PC-9 (cell line): ENCODE data around the gene RRP1. TPM values are rescaled to one million over a fixed set of nuclear protein-coding genes. Genes with fewer than 3 reads are reported as not detected.

Experiments
- BruUV-seq: library from RNA; stranded (reverse); fragments of 400-500 nt; replicated peaks from 2 replicates; lab custom pipeline; 2021; lab: Mats Ljungman, UMichigan
- CTCF ChIA-PET: fragments of 300-600 bp; sonication (Branson Sonifier 250); formaldehyde crosslinking; loops from one replicate; lab custom pipeline; 2022; ENCODE audit warnings: antibody characterized with exemption; lab: Charles Lee
- POLR2A ChIA-PET: fragments of 300-600 bp; sonication (Branson Sonifier 250); formaldehyde crosslinking; loops from one replicate; lab custom pipeline; 2022; ENCODE audit warnings: antibody characterized with exemption; ENCODE audit not compliant: unreplicated experiment; lab: Charles Lee
- DNase-seq, 2 experiments: peaks; one replicate each; pipeline versions ENCODE4 v3.0.0 to v3.0.0-alpha.2; 2015 to 2022; ENCODE audit warnings: mixed read lengths in 1 of 2
- H2AFZ ChIP-seq: fragments of 200-600 bp; sonication (generic); 2 replicates; pipeline ENCODE4 v1.8.1; 2017; ENCODE audit warnings: antibody characterized with exemption
- H3F3A ChIP-seq: fragments of 200-600 bp; sonication (generic); 2 replicates; pipeline ENCODE4 v1.8.1; 2017; ENCODE audit warnings: antibody characterized with exemption, mild to moderate bottlenecking, low read depth; ENCODE audit not compliant: insufficient read depth
- H3K27ac ChIP-seq: fragments of 200-600 bp; sonication (generic); 2 replicates; pipeline ENCODE4 v1.6.1; 2016; ENCODE audit warnings: mixed run types
- H3K27me3 ChIP-seq: fragments of 200-600 bp; sonication (generic); 2 replicates; pipeline ENCODE4 v1.6.1; 2016; ENCODE audit warnings: low read depth, mixed run types; ENCODE audit not compliant: insufficient read depth
- H3K36me3 ChIP-seq: fragments of 200-600 bp; sonication (generic); 2 replicates; pipeline ENCODE4 v1.6.1; 2016; ENCODE audit warnings: low read depth, mixed run types
- H3K4me1 ChIP-seq: fragments of 200-600 bp; sonication (generic); replicated peaks from 2 replicates; pipeline ENCODE4 v1.6.1; 2016; ENCODE audit warnings: mixed run types; ENCODE audit not compliant: insufficient read depth
- H3K4me2 ChIP-seq: fragments of 200-600 bp; sonication (generic); 2 replicates; pipeline ENCODE4 v1.6.1; 2017; ENCODE audit warnings: mixed run types
- H3K4me3 ChIP-seq: fragments of 200-600 bp; sonication (generic); 2 replicates; pipeline ENCODE4 v1.6.1; 2016; ENCODE audit warnings: mixed run types
- H3K79me2 ChIP-seq: fragments of 200-600 bp; sonication (generic); 2 replicates; pipeline ENCODE4 v1.6.1; 2017; ENCODE audit warnings: low read depth, mixed run types
- H3K9me2 ChIP-seq: fragments of 200-600 bp; sonication (generic); 2 replicates; pipeline ENCODE4 v1.8.1; 2017; ENCODE audit warnings: mild to moderate bottlenecking; ENCODE audit not compliant: insufficient read depth
- H3K9me3 ChIP-seq: fragments of 200-600 bp; sonication (generic); 2 replicates; pipeline ENCODE4 v1.8.1; 2016; ENCODE audit warnings: low read depth; ENCODE audit not compliant: insufficient read depth
- H4K20me1 ChIP-seq: fragments of 200-600 bp; sonication (generic); 2 replicates; pipeline ENCODE4 v1.8.1; 2017; ENCODE audit not compliant: insufficient read depth
- CTCF ChIP-seq: fragments of 200-600 bp; sonication (generic); conservative IDR thresholded peaks from 2 replicates; pipeline ENCODE4 v1.6.1; 2017; ENCODE audit warnings: mixed run types, antibody characterized with exemption, mild to moderate bottlenecking, moderate library complexity
- EZH2 ChIP-seq: fragments of 200-600 bp; sonication (generic); IDR thresholded peaks from 2 replicates; pipeline ENCODE4 v1.8.0; 2017; ENCODE audit warnings: antibody characterized with exemption, low read depth
- intact Hi-C: fragments of 100-400 bp; cut with micrococcal nuclease; formaldehyde crosslinking; loops from one replicate; pipeline ENCODE4 v1.10.0; 2022; ENCODE audit not compliant: unreplicated experiment
- total RNA-seq: library from RNA; stranded (reverse); gene quantifications from 2 replicates; pipeline ENCODE4 v1.2.3, GENCODE V29; 2021

RRP1 gene
- total RNA-seq, 1 experiment from 2014 or later, result 24.9 TPM

GRCh38 chr21:43812139-43812821 is 22.9 kb downstream of the RRP1 start:
- TF ChIP-seq CTCF, result no peak
- TF ChIP-seq EZH2, result no peak
- Histone ChIP-seq H3K4me2 (no peak overlapping the region), H3K27ac (no peak overlapping the region), H3K79me2 (no peaks in the 10 kb centered on the region), H3K4me1 (peaks cover 7% of the 10 kb centered on the region), H4K20me1 (no peaks in the 10 kb centered on the region; the same call in 1 of the 2 replicates), H3F3A (peaks cover 10% of the 10 kb centered on the region; the same call in 1 of the 2 replicates), H3K27me3 (no peaks in the 10 kb centered on the region), H3K36me3 (no peaks in the 10 kb centered on the region), H2AFZ (no peak overlapping the region), H3K4me3 (no peak overlapping the region), H3K9me3 (no peaks in the 10 kb centered on the region), H3K9me2 (no peaks in the 10 kb centered on the region)
- DNase-seq, result no peak
- intact Hi-C loops, result loop anchor here (10.0 kb wide), 1 partner anchor 673 kb away; no protein-coding TSS in a partner anchor
- no TSS peak for BruUV-seq
- POLR2A ChIA-PET, result interaction anchor here (0.6 kb wide), 1 partner anchor 191 kb away, joined by 4 read pairs; no protein-coding TSS in a partner anchor
- CTCF ChIA-PET, result interaction anchor here (1.2 kb wide), 1 partner anchor 127 kb away, joined by 3 read pairs; no protein-coding TSS in a partner anchor

- H3K27ac ChIP-seq, result no peak overlapping the region
- no peak for TF ChIP-seq EZH2
- no peak for TF ChIP-seq CTCF
- H3K36me3 ChIP-seq, result no peaks in the 10 kb centered on the region
- POLR2A ChIA-PET, result no interaction called here
- H3K9me3 ChIP-seq, result no peaks in the 10 kb centered on the region
- CTCF ChIA-PET, result no interaction called here
- H2AFZ ChIP-seq, result no peak overlapping the region
- no peak for DNase-seq
- no TSS peak for BruUV-seq
- H3K4me3 ChIP-seq, result no peak overlapping the region
- H3K4me1 ChIP-seq, result peaks cover 7% of the 10 kb centered on the region
- H3K79me2 ChIP-seq, result no peaks in the 10 kb centered on the region
- intact Hi-C loops, result loop anchor here (10.0 kb wide), 1 partner anchor 672 kb away; no protein-coding TSS in a partner anchor
- no peak overlapping the region for H3K4me2 ChIP-seq
- no peaks in the 10 kb centered on the region for H3K27me3 ChIP-seq
- no peaks in the 10 kb centered on the region for H3K9me2 ChIP-seq
- H4K20me1 ChIP-seq, result no peaks in the 10 kb centered on the region; the same call in 1 of the 2 replicates
- H3F3A ChIP-seq, result peaks cover 10% of the 10 kb centered on the region; the same call in 1 of the 2 replicates
Observed at GRCh38 chr21:43812957-43813655, 23.7 kb downstream of the RRP1 start.

- Histone ChIP-seq H3K36me3 (no peaks in the 10 kb centered on the region), H2AFZ (no peak overlapping the region), H4K20me1 (no peaks in the 10 kb centered on the region; the same call in 1 of the 2 replicates), H3K27ac (no peak overlapping the region), H3F3A (peaks cover 10% of the 10 kb centered on the region; the same call in 1 of the 2 replicates), H3K4me2 (no peak overlapping the region), H3K9me3 (no peaks in the 10 kb centered on the region), H3K79me2 (no peaks in the 10 kb centered on the region), H3K9me2 (no peaks in the 10 kb centered on the region), H3K27me3 (no peaks in the 10 kb centered on the region), H3K4me3 (no peak overlapping the region), H3K4me1 (peaks cover 7% of the 10 kb centered on the region)
- BruUV-seq, result no TSS peak
- CTCF ChIA-PET, result no interaction called here
- intact Hi-C loops, result loop anchor here (10.0 kb wide), 1 partner anchor 671 kb away; no protein-coding TSS in a partner anchor
- TF ChIP-seq CTCF, result no peak
- no peak for TF ChIP-seq EZH2
- POLR2A ChIA-PET, result no interaction called here
- DNase-seq, result no peak
Observed at GRCh38 chr21:43813656-43813980, 24.2 kb downstream of the RRP1 start.
